GM12874 (cell line): ENCODE data around the gene CAB39.

Experiments
- CTCF ChIP-seq: IDR thresholded peaks from 2 replicates; pipeline ENCODE4 v1.5.1; 2011; ENCODE audit warnings: low read depth, mild to moderate bottlenecking, control low read depth, low read length, moderate library complexity; ENCODE audit not compliant: insufficient read depth

Gene CAB39

GRCh38 chr2:230734247-230735175, 21.9 kb downstream of the CAB39 start:
- no peak for TF ChIP-seq CTCF

DNA sequence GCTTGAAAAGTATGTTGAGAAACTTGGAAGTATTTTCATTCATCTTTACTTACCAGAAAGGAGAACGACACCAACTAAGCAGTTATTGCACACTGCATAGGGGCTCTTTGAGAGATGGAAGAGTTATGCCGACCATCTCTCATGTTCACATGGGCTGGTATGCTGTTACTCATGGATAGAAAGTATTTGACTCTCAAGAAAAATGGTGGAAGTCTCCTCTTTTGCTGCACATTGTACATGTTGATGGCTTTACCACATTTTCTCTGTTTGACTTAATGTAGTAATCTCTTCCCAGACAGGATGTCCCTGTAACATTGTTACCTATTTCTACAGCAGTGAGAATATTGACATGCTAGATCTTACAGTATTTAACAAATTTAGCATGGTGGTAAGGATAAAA, 23.2 kb downstream of the CAB39 start:
- no peak for TF ChIP-seq CTCF

DNA sequence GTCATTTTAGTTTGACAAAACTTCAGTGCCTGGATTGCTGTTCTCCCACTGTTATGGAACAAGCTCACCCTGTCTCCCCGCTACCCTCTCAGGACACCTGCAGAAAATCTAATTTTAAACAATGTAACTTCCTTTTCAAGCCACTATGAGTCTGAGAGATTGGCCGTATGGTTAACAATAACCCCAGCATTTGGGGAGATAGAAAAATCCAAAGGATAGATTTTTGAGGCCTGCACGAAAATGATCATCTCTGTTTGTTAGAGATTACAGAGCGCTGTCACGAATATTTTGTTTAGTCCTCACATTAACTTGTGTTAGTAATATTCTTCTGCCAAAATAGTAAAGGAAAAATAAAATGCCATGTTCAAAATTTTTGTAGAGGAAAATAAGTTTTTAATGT, 24.7 kb downstream of the CAB39 start:
- TF ChIP-seq CTCF: no peak

DNA sequence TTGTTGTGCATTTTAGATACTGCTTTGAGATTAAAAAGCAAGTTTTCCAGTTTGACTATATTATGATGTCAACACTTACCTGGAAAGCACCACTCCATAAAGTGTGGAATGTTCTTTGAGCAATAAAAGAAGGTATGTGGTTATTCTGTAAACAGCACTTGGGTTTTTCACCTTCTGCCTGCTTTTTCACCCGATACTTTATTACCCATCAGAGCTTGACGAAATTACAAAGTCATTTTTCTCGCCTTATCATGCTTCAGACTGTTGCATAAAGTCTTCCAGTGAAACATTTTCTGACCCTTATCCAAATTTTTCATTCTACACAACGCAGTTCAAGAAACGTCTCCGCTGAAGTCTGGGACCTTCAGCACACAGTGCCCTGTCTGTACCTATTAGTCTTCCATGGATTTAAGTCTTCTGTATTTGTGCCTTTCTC, 25.2 kb downstream of the CAB39 start:
- TF ChIP-seq CTCF: no peak

- TF ChIP-seq CTCF: no peak
These were observed 25.8 kb downstream of the CAB39 start for GRCh38 chr2:230738391-230738811.

DNA sequence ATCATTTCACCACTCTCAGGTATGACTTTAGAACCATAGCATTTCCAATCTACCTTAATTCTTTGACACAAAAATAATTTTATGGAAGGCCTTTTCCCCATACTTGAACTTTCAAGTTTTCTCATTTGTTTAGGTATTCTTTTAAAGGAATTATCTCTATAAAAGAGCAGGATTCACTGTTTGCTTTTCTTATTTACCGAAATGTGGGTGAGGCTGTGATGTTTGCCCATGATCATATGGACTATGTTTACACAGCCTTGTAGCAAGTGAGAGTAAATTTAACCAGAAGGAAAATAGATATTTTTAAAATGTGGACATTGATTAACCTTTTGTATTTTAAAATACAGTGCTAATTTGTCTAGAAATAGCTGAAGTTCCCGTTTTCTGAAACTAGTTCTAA, 26.3 kb downstream of the CAB39 start:
- no peak for TF ChIP-seq CTCF

DNA sequence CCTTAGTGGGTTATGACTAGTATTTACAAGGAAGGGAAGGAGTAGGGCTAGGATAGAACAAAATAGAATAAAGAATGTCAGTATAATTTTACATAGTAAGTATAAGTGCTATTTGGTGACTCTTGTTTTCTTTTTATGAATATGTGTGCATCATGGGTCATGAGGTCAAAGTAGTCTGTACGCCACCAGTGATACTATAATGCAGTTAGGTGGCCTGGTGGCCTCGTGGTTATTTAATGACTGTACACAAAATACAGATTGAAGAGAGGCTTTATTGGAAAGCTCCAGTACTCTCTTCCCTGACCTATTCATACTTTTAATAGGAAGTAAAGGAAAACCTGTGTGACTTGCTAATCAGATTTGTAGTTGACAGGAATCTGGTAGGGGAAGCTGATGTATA, 27.3 kb downstream of the CAB39 start:
- no peak for TF ChIP-seq CTCF
